AG09309 (cell line): ENCODE measurements around the gene ZNF574.

Experiments
- DNase-seq: peaks from one replicate; pipeline ENCODE4 v3.0.0-alpha.2; 2010; ENCODE audit warnings: low read depth
- H3K4me3 ChIP-seq: 2 replicates; pipeline ENCODE4 v1.5.1; 2011; ENCODE audit warnings: mild to moderate bottlenecking, low read depth, low read length, moderate library complexity; ENCODE audit not compliant: control insufficient read depth
- CTCF ChIP-seq: IDR thresholded peaks from 2 replicates; pipeline ENCODE4 v1.5.1; 2011; ENCODE audit warnings: mild to moderate bottlenecking, low read depth, low read length, inconsistent platforms; ENCODE audit not compliant: insufficient read depth, control insufficient read depth; ENCODE audit errors: missing control alignments

The ZNF574 gene

GRCh38 chr19:42111384-42111783 is 35.4 kb downstream of the ZNF574 start:
- TF ChIP-seq CTCF, result no peak
- no peak overlapping the region for H3K4me3 ChIP-seq
- DNase-seq, result peak; percentile 67

DNA sequence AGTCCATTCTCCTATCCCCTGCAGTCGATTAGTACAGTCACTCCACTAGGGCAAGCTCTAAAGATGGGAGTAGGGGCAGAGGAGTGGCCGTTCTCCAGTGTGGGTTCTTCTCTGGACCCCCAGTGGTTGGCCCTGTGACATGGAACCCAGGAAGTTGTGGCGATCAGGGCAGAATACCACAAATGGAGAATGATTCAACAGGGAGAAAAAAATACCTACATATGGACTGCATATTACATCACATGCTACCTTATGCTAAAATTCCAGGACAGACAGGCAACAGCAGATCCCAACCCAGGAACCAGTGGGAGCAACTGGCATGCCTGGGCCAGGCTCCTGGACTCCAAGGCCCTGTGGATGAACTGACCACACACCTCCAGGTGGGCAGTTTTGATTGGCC is 35.8 kb downstream of the ZNF574 start:
- TF ChIP-seq CTCF, result no peak
- no peak for DNase-seq
- no peak overlapping the region for H3K4me3 ChIP-seq

- TF ChIP-seq CTCF, result peak; percentile 36
- DNase-seq, result peak; percentile 91
- H3K4me3 ChIP-seq, result no peak overlapping the region
Measured at GRCh38 chr19:42113641-42114348, 37.8 kb downstream of the ZNF574 start.

GRCh38 chr19:42114412-42114811 is 38.4 kb downstream of the ZNF574 start:
- TF ChIP-seq CTCF, result no peak
- no peak overlapping the region for H3K4me3 ChIP-seq
- no peak for DNase-seq

- no peak for TF ChIP-seq CTCF
- no peak for DNase-seq
- no peak overlapping the region for H3K4me3 ChIP-seq
Measured at GRCh38 chr19:42115219-42115618, 39.3 kb downstream of the ZNF574 start.

DNA sequence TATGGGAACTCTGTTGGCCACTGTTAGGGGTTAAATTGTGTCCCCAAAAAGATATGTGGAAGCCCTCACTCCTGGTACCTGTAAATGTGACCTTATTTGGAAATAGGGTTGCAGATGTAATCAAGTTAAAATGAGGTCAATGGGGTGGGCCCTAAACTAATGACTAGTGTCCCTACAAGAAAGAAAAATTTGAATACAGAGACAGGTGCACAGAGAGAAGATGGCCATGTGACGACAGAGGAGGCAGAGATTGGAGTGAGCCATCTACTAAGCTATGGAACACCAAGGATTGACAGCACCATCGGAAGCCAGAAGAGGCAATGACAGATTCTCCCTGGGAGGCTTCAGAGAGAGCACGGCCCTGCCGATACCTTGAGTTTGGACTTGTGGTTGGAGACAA is 39.7 kb downstream of the ZNF574 start:
- no peak overlapping the region for H3K4me3 ChIP-seq
- no peak for TF ChIP-seq CTCF
- DNase-seq, result no peak
